Smooth muscle cell (in vitro differentiated cells): ENCODE results near the gene SPECC1L. TPM values are rescaled to one million over a fixed set of nuclear protein-coding genes. Genes with fewer than 3 reads are reported as not detected.
"Not testable (repeated sequence)": the region's sequence is repeated elsewhere in the genome, so short reads cannot be mapped to it uniquely, and the experiment has no call there.

Source experiments
- DNase-seq: peaks from one replicate; lab custom pipeline; 2025; ENCODE audit not compliant: unreplicated experiment; lab: John Stamatoyannopoulos, UW
- H2AFZ ChIP-seq: fragments of 200-600 bp; sonication (generic); 2 replicates; pipeline ENCODE4 v1.6.0; 2016; ENCODE audit warnings: antibody characterized with exemption, low read depth, mild to moderate bottlenecking
- H3F3A ChIP-seq: fragments of 200-600 bp; sonication (generic); 2 replicates; pipeline ENCODE4 v1.6.0; 2017; ENCODE audit warnings: antibody characterized with exemption, low read depth
- H3K27ac ChIP-seq: fragments of 200-600 bp; sonication (generic); 2 replicates; pipeline ENCODE4 v1.5.1; 2016; ENCODE audit warnings: low read depth, mild to moderate bottlenecking
- H3K27me3 ChIP-seq: fragments of 200-600 bp; sonication (generic); 2 replicates; pipeline ENCODE4 v1.6.1; 2016; ENCODE audit warnings: low read depth, mild to moderate bottlenecking
- H3K36me3 ChIP-seq: fragments of 200-600 bp; sonication (generic); 2 replicates; pipeline ENCODE4 v1.5.1; 2016; ENCODE audit warnings: low read depth
- H3K4me1 ChIP-seq: fragments of 200-600 bp; sonication (generic); 2 replicates; pipeline ENCODE4 v1.5.1; 2016; ENCODE audit warnings: low read depth
- H3K4me2 ChIP-seq: fragments of 200-600 bp; sonication (generic); 2 replicates; pipeline ENCODE4 v1.6.0; 2016; ENCODE audit warnings: mild to moderate bottlenecking
- H3K4me3 ChIP-seq: fragments of 200-600 bp; sonication (generic); 2 replicates; pipeline ENCODE4 v1.5.1; 2016; ENCODE audit warnings: mild to moderate bottlenecking
- H3K79me2 ChIP-seq: fragments of 200-600 bp; sonication (generic); 2 replicates; pipeline ENCODE4 v1.6.0; 2016; ENCODE audit warnings: low read depth, mild to moderate bottlenecking
- H3K9ac ChIP-seq: fragments of 200-600 bp; sonication (generic); 2 replicates; pipeline ENCODE4 v1.6.0; 2016; ENCODE audit warnings: low read depth
- H3K9me3 ChIP-seq: fragments of 200-600 bp; sonication (generic); replicated peaks from 2 replicates; pipeline ENCODE4 v1.5.1; 2016; ENCODE audit warnings: low read depth
- H4K20me1 ChIP-seq: fragments of 200-600 bp; sonication (generic); 2 replicates; pipeline ENCODE4 v1.6.0; 2016; ENCODE audit warnings: low read depth
- WGBS: methylation state at CpG from one replicate; pipeline ENCODE4 v1.1.7; 2016; ENCODE audit warnings: low lambda C conversion rate; 5-methylcytosine and 5-hydroxymethylcytosine counted together
- polyA plus RNA-seq: library from polyadenylated mRNA; unstranded; fragments of >200 nt; fragmentation: Nextera tagmentation; extraction: Ambion mirVana; gene quantifications from 2 replicates; pipeline ENCODE4 v1.2.1, GENCODE V29; 2016
- total RNA-seq: library from RNA; depleted of rRNA; stranded (reverse); fragments of >200 nt; gene quantifications from 2 replicates; pipeline ENCODE4 v1.2.3, GENCODE V29; 2014
- TF ChIP-seq, protein P1 (sequence below): fragments of 200-600 bp; sonication (generic); IDR thresholded peaks from 2 replicates; pipeline ENCODE4 v1.5.1; 2017; ENCODE audit warnings: borderline replicate concordance, mild to moderate bottlenecking, antibody characterized with exemption; ENCODE audit not compliant: insufficient read depth, poor library complexity, severe bottlenecking

The SPECC1L gene
- total and polyA plus RNA-seq, 2 experiments from 2014 or later = 10.0 to 19.1 TPM

DNA sequence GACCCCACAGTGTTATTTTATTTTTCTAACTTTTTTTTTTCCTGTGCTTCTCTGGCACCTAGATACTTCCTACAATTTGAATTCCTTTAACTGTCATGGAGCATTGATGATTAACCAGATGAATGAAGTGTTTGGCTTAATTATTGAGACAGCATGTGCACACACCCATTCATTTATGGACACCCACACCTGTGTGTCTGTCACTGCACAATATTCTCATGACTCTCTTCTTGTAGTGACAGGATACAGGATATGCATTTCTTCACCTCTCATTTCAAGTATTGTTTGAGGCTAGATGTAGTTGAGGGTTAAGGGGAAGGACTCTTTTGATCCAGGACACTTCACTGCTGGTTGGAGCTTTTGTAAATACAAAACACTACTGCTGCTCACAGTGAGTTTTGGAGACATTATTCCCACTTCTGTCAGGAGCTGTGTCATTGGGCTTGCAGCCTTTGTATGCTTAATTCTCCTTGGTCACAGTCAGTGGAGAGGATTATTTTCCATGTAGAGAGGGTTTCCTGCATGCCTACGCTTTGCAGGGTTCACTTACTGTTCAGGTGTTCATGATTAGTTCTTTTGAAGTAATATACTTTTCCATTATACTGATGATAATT lies 33.5 kb downstream of the SPECC1L start:
- peaks cover 17% of the 10 kb centered on the region for H3F3A ChIP-seq
- H3K79me2 ChIP-seq = peaks cover 50% of the 10 kb centered on the region
- no peak overlapping the region for H2AFZ ChIP-seq
- no peaks in the 10 kb centered on the region for H3K27me3 ChIP-seq
- H3K36me3 ChIP-seq = no peaks in the 10 kb centered on the region
- no peaks in the 10 kb centered on the region for H3K9me3 ChIP-seq
- no peak for DNase-seq
- H3K4me1 ChIP-seq = no peaks in the 10 kb centered on the region
- H3K4me2 ChIP-seq = no peak overlapping the region
- 100% methylated on average over 1 of the region's 1 CpG for WGBS
- peaks cover 88% of the 10 kb centered on the region for H4K20me1 ChIP-seq
- TF ChIP-seq, protein P1, sequence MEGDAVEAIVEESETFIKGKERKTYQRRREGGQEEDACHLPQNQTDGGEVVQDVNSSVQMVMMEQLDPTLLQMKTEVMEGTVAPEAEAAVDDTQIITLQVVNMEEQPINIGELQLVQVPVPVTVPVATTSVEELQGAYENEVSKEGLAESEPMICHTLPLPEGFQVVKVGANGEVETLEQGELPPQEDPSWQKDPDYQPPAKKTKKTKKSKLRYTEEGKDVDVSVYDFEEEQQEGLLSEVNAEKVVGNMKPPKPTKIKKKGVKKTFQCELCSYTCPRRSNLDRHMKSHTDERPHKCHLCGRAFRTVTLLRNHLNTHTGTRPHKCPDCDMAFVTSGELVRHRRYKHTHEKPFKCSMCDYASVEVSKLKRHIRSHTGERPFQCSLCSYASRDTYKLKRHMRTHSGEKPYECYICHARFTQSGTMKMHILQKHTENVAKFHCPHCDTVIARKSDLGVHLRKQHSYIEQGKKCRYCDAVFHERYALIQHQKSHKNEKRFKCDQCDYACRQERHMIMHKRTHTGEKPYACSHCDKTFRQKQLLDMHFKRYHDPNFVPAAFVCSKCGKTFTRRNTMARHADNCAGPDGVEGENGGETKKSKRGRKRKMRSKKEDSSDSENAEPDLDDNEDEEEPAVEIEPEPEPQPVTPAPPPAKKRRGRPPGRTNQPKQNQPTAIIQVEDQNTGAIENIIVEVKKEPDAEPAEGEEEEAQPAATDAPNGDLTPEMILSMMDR = no peak
- no peak overlapping the region for H3K9ac ChIP-seq
- no peak overlapping the region for H3K4me3 ChIP-seq
- peak overlapping the region; percentile 83 for H3K27ac ChIP-seq

DNA sequence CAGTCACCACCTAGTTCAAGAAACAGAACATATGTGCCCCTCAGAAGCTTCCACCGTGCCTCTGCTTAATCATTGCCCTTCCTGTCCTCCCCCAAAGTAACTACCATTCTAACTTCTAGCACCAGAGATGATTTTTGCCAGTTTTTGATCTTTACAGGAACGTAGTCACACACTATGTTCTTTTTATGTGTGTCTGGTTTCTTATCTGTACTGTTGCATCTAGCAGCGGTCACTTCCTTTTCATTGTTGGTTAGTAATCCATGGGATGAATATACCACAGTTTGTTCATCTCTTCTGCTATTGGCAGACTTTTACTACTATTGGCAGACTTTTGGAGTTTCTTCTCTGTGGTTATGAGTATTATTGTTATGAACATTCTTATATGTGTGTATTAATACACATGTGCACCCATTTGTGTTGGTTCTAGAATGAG lies 34.6 kb downstream of the SPECC1L start:
- DNase-seq = no peak

DNA sequence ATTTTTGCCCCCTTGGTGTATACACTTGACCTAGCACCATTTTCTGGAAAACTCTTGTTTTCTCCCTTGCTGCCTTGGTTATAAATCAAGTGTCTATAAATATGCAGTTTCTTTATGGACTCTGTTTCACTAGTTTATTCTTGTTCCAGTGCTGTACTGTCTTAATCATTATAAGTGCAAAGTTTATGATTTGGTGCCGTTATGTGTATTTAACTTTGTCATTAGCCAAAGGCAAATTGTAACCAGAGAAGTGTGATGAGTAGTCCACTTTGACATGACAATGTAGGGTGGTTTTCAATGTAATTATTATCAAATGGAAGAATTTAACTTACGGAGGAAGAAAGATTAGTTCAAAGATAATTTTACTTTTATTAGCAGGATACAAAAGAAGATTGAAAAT lies 40.3 kb downstream of the SPECC1L start:
- no peak overlapping the region for H3K4me3 ChIP-seq
- H3K9me3 ChIP-seq = no peaks in the 10 kb centered on the region
- no peak for DNase-seq
- H3K27me3 ChIP-seq = no peaks in the 10 kb centered on the region
- H3K4me2 ChIP-seq = no peak overlapping the region
- peaks cover 58% of the 10 kb centered on the region for H3K79me2 ChIP-seq
- 83% methylated on average over 2 of the region's 2 CpGs for WGBS
- no peak overlapping the region for H3K9ac ChIP-seq
- no peaks in the 10 kb centered on the region for H3K4me1 ChIP-seq
- no peaks in the 10 kb centered on the region for H3K36me3 ChIP-seq
- H3F3A ChIP-seq = peaks cover 10% of the 10 kb centered on the region
- TF ChIP-seq, protein P1 = no peak
- H2AFZ ChIP-seq = no peak overlapping the region
- peaks cover 94% of the 10 kb centered on the region for H4K20me1 ChIP-seq
- no peak overlapping the region for H3K27ac ChIP-seq

More for the DNA sequence above, 34.6 kb downstream of the SPECC1L start:
- Histone ChIP-seq H3K4me2 (peak overlapping the region; percentile 13), H3K4me3 (no peak overlapping the region), H2AFZ (no peak overlapping the region), H3K4me1 (no peaks in the 10 kb centered on the region), H4K20me1 (peaks cover 88% of the 10 kb centered on the region), H3K79me2 (peaks cover 50% of the 10 kb centered on the region), H3K9me3 (no peaks in the 10 kb centered on the region), H3K9ac (no peak overlapping the region), H3K27ac (peak overlapping the region; percentile 39), H3K27me3 (no peaks in the 10 kb centered on the region), H3F3A (peaks cover 16% of the 10 kb centered on the region), H3K36me3 (no peaks in the 10 kb centered on the region)
- TF ChIP-seq, protein P1 = no peak
- WGBS = 14% methylated on average over 3 of the region's 3 CpGs

DNA sequence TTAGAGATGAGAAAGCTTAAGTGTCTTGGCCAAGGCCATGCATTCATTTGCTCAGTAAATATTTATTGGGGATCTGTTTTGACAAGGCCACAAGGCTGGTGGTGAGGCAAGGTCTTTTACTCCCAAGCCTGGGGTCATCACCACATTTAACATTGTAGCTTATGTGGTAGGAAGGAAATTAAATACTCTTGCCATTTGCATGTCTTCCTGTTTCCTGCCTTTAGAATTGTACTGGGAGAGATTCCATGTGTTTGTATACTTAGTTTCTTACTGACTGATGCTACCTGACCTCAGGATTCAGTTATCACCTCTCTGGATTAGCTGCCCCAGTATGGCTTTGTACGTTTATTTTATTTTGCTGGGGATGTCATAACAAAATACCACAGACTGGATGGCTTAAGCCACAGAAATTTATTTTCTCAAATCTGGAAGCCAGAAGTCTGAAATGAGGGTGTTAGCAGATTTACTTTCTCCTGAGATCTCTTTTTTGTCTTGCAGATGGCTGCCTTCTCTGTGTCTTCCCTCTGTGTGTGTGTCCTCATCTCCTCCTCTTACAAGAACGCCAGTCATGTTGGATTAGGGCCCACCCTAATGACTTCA lies 44.8 kb downstream of the SPECC1L start:
- WGBS = 44% methylated on average over 2 of the region's 2 CpGs
- H3K9ac ChIP-seq = no peak overlapping the region
- peak overlapping the region; percentile 12 for H3K27ac ChIP-seq
- H3K9me3 ChIP-seq = no peaks in the 10 kb centered on the region
- peaks cover 16% of the 10 kb centered on the region for H3K79me2 ChIP-seq
- H3K4me1 ChIP-seq = no peaks in the 10 kb centered on the region
- H4K20me1 ChIP-seq = peaks cover 78% of the 10 kb centered on the region
- TF ChIP-seq, protein P1 = no peak
- no peak overlapping the region for H3K4me3 ChIP-seq
- peaks cover 5% of the 10 kb centered on the region for H3K36me3 ChIP-seq
- no peaks in the 10 kb centered on the region for H3K27me3 ChIP-seq
- H3F3A ChIP-seq = peaks cover 10% of the 10 kb centered on the region
- DNase-seq = no peak
- no peak overlapping the region for H3K4me2 ChIP-seq
- H2AFZ ChIP-seq = no peak overlapping the region

DNA sequence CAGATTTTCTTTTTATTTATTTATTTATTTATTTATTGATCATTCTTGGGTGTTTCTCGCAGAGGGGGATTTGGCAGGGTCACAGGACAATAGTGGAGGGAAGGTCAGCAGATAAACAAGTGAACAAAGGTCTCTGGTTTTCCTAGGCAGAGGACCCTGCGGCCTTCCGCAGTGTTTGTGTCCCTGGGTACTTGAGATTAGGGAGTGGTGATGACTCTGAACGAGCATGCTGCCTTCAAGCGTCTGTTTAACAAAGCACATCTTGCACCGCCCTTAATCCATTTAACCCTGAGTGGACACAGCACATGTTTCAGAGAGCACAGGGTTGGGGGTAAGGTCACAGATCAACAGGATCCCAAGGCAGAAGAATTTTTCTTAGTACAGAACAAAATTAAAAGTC lies 45.6 kb downstream of the SPECC1L start:
- H3F3A ChIP-seq, H3K27me3 ChIP-seq, H3K9ac ChIP-seq, H3K4me2 ChIP-seq, H3K9me3 ChIP-seq, H3K27ac ChIP-seq, H3K4me3 ChIP-seq, H3K79me2 ChIP-seq, DNase-seq, H3K4me1 ChIP-seq, H2AFZ ChIP-seq, H3K36me3 ChIP-seq: not testable (repeated sequence)
- peaks cover 78% of the 10 kb centered on the region for H4K20me1 ChIP-seq
- 63% methylated on average over 6 of the region's 6 CpGs for WGBS
